Measurements from ENCODE around the gene OSBPL1A.
A peak's percentile ranks its signal among the peaks of the same experiment; 100 is the strongest.
"Not testable (repeated sequence)": the region's sequence is repeated elsewhere in the genome, so short reads cannot be mapped to it uniquely, and the experiment has no call there.

Gene OSBPL1A

DNA sequence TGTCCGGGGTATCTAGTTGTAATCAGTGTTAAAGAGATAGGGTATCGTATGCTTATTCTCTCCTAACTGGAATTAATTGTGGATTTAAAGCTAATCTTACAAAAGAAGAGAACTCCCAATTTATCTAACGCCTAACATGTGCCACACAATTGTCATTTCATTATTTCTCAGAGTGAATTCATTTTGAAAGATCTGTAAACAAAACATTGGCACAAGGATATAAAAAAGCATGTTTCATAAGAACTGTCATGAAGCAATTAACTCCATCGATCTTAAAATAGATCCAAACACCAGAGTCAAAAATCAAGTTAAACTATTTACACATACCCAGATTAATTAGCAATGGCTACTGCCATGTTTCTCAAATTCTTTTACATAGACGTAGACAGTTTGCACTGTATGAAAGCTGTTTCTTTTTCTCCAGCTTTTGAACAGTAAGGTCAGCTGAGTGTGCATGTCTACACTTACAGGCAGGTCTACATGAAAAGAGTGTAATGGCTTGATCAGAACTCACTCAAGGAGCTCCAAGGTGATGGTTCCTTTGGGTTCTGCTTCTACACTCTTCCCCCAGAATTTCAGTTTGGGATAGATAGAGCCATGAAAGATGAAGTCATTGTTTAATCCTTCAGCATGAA lies 220.0 kb downstream of the OSBPL1A start:
- no peak for DNase-seq

DNA sequence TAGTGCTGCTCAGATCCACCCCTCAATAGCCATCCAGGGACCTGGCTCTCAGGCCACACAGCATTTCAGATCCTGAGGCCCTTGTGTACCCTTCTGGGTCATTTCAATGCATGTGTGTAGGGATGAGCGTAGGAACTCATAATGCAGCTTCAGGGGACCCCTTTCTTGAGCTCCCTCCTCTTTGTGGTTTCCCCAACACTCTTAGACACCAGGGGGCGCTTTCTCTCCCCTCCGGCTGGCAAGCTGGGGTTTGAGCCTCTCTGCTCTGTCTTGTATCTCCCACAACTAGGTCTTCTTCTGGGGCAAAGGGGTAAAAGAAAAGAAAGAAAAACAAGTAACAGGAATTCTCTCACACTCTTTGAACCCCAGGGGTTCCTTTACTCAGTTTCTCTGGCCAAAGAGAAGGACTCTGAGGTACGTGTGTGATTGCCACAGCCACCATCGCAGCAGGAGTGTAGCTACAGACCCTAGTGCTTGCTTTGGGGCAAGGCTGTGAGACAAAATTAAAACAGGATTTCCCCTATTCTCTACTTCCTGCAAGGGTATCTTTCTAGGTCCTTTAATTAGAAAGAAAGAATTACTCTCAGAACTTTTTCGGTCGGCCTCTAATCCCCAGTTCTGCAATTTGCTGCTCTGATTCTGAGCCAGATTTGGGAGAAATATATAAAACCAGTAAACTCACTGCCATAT lies 220.8 kb downstream of the OSBPL1A start:
- DNase-seq, result peak; percentile 45

GRCh38 chr18:24173997-24174396 lies 223.6 kb downstream of the OSBPL1A start:
- DNase-seq, result no peak

- DNase-seq, result no peak
Measured at GRCh38 chr18:24170360-24170759, 227.3 kb downstream of the OSBPL1A start.

DNA sequence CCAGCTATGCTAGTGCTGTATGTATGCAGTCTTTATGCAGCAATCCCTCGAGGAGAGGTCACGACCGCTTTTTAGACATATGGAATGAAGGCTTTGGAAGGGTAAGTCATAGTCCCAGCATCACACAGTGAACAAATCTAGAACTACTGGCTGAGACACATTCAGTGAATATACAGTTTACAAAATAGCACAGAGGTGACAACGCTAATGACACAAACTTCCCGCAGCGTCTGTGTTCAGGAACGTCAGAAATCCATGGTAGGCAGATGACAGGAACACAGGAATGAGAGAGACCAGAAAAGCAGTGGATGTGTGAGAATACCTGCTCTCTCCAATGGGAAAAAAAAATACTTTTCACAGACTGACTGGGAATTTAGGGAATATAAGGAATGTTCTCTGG lies 229.1 kb downstream of the OSBPL1A start:
- no peak for DNase-seq

DNA sequence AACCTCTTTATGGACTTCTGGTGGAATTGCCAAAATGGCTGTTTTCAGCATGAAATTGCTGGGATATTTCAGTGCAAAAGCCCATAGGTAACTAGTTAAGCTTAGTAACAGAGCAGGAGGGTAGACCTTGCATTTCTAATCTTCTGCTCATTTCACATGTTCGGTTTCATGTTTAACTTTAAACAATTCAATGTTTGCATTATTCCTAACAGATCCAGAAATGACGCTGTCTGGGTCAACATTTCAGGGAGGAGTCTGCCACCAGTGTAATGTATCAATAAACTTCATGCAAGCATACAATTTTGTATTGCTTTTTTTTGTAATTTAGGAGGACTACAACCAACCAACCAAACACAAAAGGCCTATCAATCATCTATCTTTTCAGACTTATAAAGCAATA lies 236.3 kb downstream of the OSBPL1A start:
- no peak for DNase-seq

- DNase-seq, result no peak
Measured at GRCh38 chr18:24160086-24160485, 237.5 kb downstream of the OSBPL1A start.

DNA sequence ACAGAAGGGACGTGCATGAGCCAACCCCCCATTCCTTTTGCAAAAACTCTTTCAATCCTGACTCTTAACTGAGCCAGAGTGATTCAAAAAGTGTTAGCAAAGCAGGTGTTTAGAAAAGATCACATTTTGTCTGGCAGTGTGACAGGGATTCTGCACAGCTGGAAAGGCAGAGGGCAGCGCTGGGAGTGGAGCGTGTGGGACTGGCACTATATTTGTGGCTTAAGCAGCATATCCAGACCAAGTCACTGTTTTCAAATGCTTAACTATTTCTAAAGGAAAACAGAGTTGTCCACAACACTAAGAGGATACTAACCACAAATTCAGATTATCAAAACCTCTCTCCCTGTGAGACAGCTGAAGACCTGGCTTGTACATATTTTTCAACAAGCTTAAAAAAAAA lies 239.8 kb downstream of the OSBPL1A start:
- DNase-seq, result no peak

DNA sequence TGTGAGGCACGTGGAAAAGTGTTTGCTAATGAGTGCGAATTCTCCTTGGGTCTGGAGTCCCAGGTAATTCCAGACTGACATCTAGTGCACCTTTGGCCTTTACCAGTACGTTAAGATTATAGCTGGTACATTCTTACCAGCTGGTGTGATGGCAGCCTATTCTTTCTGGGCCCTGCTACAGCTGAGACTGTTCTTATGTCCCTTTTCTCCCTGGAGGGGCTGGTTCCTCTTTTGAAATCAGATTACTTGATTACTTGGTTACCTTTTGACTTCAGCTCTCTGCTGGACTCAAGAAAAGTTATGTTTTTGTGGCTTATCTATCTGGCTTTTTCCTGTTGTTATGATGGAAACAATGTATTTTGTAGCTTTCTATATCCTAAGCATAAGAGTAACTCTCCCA lies 244.2 kb downstream of the OSBPL1A start:
- no peak for DNase-seq

- DNase-seq, result not testable (repeated sequence)
Measured at GRCh38 chr18:24149591-24149990, 248.0 kb downstream of the OSBPL1A start.

- no peak for DNase-seq
Measured at GRCh38 chr18:24142376-24142775, 255.2 kb downstream of the OSBPL1A start.

DNA sequence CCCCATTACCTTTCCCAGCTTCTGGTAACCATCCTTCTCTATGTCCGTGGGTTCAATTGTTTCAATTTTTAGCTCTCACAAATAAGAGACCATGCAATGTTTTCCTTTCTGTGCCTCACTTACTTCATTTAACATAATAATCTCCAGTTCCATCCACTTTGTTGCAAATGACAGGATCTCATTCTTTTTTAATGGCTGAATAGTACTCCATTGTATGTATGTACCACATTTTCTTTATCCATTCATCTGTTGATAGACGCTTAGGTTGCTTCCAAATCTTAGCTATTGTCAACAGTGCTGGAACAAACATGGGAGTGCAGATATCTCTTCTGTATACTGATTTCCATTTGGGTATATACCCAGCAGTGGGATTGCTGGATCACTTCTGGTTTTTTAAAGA lies 256.9 kb downstream of the OSBPL1A start:
- no peak for DNase-seq

DNA sequence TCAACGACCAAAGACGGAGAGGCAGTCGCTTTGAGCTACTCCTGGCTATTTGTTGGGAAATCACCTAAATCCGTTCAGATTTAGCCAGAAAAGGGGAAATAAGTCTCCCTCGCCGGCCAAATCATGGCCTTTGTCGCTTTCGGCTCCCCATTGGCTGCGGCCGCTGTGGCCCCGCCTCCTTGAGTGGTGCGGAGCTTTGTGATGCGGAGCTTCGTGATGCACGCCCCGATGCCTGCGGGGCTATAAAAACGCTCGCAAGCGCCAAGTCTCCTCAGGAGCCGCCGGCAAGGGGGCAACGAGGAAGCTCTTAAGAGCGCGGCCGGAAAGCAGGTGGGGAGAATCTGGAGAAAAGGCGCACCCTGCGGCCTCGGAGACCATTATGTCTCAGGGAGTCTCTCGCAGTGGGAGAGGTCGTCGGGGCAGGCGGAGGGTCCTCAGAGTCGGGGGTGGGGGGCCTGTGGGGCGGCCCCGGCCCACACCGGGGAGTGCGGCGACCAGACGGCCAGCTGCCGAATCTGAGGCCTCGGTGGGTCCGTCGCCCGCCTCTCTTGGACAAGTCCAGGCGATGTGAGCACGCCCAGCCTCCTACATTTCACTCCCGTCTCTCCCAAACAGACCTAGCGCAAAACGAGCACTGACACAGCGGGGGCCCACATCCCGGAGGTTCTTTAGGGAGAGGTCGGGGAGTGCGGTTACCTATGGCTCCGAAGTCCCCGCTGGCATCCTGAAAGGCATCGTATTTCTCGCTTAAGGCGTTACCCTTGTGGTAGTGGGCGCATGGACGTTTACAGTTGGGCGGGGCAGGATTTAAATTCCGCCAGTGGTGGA lies 258.6 kb downstream of the OSBPL1A start, which contains the start of gene CABYR:
Gene CABYR, plus strand, starts transcription at position 274 of the 828 bp plus-strand sequence. CDS start 4,053 bp downstream, outside the sequence.
- peak; percentile 83 for DNase-seq

DNA sequence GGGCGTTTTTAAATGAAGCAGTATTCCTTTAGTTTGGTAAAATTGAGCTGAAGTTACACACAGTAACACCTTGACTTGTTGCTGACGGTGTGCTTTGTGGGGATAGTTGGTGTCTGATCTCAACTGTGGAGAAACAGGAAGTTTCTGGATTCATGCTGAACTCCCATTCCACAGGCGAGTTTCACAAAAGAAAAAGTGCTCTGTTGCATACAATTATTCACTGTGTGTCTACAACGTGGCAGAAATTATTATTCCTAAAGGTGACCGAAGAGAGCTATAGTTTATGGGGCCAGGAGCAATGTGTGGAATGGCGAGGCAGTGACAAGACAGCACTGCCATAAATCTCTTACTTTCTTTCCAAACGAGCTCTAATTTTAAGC lies 259.2 kb downstream of the OSBPL1A start:
- DNase-seq, result no peak

GRCh38 chr18:24136967-24137373 lies 260.7 kb downstream of the OSBPL1A start:
- no peak for DNase-seq

DNA sequence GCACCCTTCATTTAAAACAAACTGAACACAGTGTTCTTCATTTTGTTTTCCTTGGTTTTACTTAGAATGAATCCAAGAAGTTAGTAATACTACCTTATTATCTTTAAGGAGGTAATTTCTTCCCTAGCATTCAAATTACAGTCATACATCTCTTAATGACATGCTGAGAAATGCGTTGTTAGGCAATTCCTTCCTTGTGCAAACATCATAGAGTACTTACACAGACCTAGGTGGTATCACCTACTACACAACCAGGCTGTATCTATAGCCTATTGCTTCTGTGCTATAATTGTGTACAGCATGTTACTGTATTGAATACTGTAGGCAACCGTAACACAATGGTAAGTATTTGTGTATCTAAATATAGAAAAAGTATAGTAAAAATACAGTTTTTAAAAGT lies 267.1 kb downstream of the OSBPL1A start:
- DNase-seq, result no peak

GRCh38 chr18:24128700-24129099 lies 268.9 kb downstream of the OSBPL1A start:
- no peak for DNase-seq

GRCh38 chr18:24127735-24128134 lies 269.9 kb downstream of the OSBPL1A start:
- DNase-seq, result no peak

DNA sequence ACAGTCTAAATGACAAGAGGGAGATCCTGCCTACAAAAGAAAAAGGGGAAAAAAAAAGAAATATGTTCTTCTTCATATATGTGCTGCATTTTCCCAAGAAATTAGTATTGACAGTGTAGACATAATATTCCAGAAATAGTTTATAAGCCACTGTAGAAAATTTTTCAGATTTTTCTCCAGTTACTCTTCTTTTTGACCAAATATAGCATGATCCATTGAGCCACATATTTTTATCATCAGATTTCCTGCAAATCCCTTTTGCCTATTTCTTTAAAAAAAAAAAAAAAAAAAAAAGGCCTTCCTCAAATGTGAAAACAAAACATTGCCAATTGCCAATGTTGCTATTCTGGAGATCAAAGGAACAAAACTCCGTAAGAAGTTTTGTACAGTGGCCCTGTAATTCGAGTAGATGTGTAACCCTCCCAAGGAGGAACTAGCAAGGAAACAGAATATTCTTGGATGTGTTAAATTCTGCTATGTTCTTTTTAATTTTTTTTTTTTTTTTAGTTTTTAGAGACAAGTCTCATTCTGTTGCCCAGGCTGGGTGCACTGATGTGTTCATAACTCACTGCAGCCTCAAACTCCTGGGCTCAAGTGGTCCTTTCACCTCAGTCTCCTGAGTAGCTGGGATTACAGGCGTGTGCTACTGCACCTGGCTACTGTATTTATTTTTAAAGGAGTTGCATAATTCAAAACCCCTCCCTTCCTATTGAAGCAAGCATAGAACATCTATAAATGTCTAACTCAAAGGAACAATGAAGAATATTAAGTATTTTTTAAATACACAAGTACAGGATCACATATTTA lies 271.3 kb downstream of the OSBPL1A start:
- DNase-seq, result no peak

GRCh38 chr18:24121625-24122024 lies 276.0 kb downstream of the OSBPL1A start:
- no peak for DNase-seq

GRCh38 chr18:24120676-24121075 lies 276.9 kb downstream of the OSBPL1A start:
- no peak for DNase-seq

GRCh38 chr18:24118750-24119577 lies 278.7 kb downstream of the OSBPL1A start:
- DNase-seq, result peak; percentile 87
